GM12875 (cell line): ENCODE data around the gene SMIM38.
A peak's percentile ranks its signal among the peaks of the same experiment; 100 is the strongest.

Experiments
- H3K4me3 ChIP-seq: one replicate; pipeline ENCODE4 v1.5.1; 2011; ENCODE audit warnings: low read depth, low read length, control low read depth
- TF ChIP-seq, protein P1 (sequence below): IDR thresholded peaks from 2 replicates; pipeline ENCODE4 v1.5.1; 2011; ENCODE audit warnings: low read depth, mild to moderate bottlenecking, control low read depth, inconsistent platforms, low read length, moderate library complexity, borderline replicate concordance; ENCODE audit not compliant: insufficient read depth

SMIM38 gene

DNA sequence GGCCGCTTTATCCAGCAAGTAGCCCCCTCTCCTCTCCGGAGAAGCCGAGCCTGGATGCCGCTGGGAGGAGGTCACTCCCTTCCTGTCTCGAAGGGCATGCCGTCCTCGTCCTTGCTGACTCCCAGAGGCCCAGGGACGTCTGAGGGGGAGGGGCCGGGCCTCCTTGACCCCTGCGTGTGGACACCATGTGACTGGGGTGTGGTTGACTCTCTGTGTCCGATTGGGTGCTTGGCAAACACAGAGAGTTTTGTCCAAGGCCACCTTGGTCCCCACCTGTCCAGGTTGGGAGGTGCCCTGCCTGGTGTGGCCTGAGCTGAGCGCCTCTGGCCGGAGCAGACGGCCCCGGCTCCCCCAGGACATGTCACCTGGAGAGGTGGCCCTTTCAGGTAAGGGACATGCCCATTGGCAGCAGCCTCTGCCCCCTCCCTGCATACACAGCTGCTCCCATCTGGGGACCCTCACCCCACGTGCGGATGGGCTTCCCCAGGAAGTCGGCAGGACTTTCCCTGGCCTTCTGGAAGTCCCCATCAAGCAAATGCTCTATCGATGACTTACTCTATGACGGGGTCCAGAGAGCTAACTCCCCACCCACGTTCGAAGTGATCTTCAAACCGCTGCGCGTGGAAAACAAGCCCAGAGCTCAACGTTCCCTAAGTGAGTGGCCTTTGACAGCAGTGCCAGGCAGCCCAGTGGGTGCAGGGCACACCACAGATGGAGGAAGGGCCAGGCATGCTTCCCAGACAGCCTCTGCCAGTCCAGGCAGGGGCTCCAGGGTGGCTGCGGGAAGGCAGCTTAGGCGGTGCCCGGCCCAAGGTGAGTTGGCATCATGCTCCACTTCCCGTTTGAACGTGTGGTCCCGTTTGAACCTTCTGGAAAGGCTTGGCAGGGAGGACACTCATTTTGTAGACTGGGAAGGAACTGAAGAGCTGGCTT lies at the start of gene SMIM38:
Gene SMIM38, plus strand, starts transcription at position 634 of the 933 bp plus-strand sequence. CDS start 1,912 bp downstream, outside the sequence.
- peak within 1 kb of the TSS; percentile 35 for H3K4me3 ChIP-seq
- TF ChIP-seq, protein P1, sequence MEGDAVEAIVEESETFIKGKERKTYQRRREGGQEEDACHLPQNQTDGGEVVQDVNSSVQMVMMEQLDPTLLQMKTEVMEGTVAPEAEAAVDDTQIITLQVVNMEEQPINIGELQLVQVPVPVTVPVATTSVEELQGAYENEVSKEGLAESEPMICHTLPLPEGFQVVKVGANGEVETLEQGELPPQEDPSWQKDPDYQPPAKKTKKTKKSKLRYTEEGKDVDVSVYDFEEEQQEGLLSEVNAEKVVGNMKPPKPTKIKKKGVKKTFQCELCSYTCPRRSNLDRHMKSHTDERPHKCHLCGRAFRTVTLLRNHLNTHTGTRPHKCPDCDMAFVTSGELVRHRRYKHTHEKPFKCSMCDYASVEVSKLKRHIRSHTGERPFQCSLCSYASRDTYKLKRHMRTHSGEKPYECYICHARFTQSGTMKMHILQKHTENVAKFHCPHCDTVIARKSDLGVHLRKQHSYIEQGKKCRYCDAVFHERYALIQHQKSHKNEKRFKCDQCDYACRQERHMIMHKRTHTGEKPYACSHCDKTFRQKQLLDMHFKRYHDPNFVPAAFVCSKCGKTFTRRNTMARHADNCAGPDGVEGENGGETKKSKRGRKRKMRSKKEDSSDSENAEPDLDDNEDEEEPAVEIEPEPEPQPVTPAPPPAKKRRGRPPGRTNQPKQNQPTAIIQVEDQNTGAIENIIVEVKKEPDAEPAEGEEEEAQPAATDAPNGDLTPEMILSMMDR: no peak

DNA sequence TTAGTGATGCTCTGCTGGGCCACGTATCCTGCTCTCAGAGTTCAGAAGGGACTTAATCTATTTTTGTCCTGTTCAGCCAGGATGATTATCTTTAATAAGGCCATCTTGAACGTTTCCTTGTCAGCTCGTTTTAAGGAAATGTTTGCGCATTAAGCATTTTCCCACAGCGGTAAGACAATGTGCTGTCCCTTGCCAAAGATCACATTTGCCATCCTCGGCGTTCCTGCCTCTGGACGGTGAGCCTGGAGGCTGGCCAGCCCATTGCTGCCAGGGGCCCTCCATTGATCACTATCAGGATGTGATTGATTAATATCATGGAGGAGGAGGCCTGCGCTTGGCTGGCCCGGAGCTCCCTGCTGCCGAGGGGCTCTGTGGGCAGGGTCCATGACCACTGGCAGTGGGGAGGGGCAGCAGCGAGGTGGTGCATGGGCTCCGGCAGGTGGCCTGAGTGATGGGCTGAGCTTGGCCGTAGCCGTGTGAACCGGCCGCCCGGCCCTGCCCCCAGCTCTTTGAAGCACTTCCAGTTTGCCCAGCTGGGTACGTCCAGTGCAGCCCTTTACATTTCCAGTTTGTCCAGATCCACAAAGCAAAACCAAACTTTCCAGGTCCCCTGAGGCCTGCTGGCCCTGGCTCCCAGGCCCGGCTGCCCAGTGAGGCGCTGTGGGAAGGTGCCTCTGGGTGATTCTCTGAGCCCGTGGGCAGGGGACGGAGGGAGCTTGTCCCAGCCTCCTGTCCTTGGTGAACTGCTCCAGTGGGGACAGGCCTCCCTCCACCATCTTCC lies 49.5 kb upstream of the SMIM38 start:
- no peak overlapping the region for H3K4me3 ChIP-seq
- TF ChIP-seq, protein P1: no peak

DNA sequence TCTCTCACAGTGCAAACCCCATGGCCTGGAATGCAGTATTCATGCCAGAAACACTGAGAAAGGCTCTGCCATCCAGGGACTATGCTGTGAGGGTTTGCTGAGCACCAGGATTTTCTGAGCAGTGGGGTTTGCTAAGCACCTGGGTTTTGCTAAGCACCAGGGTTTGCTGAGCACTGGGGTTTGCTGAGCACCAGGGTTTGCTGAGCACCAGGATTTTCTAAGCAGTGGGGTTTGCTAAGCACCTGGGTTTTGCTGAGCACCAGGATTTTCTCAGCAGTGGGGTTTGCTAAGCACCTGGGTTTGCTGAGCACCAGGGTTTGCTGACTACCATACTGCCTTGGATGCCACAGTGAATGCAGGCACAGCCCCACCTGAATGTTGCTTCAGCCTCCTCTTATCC lies 48.3 kb upstream of the SMIM38 start:
- no peak overlapping the region for H3K4me3 ChIP-seq
- TF ChIP-seq, protein P1: no peak

DNA sequence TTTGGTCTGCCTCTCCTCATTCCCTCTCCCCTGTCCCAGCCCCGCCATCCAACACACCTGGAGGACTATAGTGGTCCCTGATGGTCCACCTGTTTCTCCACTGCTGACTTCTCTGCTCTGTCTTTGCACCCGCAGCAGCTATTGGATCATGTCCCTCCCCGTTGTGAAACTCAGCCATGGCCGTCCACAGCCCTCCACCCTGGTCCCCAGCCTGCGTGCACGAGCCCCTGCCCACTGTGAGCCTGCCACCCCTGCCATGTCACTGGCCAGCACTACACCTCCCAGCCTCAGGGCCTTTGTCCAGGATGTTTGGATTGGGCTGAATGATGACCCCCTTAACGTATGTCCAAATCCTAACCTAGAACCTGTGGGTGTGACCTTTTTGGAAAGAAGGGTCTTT lies 47.7 kb upstream of the SMIM38 start:
- H3K4me3 ChIP-seq: no peak overlapping the region
- TF ChIP-seq, protein P1: no peak

DNA sequence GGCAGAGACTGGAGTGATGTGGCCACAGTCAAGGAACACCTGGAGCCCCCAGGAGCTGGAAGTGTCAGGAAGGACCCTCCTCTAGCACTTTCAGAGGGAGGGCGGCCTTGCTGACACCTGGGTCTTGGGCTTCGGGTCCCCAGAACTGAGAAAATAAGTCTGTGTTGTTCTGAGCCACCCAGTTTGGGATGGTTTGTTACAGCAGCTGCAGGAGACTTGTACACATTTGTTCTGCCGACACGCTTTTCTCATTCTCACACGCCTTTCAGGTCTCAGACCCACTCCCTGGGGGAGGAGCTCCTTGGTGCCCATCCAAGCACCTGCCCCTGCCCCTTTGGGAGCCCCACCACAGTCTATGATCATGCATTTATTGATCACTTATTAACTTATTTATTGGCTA lies 47.2 kb upstream of the SMIM38 start:
- TF ChIP-seq, protein P1: no peak

DNA sequence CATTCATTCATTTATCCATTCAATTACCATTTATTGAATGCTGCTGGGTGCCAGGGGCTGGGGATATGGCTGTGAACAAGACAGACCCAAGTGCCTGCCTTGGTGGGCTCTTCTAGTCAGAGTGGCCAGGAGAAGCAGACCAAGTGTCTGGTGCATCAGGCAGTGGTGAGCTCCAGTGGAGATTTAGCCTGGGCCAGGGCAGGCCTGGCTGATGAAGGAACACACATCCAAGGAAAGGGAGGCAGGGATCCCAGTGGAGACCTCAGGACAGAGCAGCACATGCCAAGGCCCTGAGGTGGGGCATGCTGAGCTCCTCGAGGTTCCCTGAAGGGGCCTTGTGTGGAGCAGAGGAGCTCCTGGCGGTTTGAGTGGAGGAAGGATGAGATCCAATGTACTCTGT lies 46.6 kb upstream of the SMIM38 start:
- TF ChIP-seq, protein P1: no peak
- H3K4me3 ChIP-seq: no peak overlapping the region

More for the DNA sequence above, 47.2 kb upstream of the SMIM38 start:
- no peak overlapping the region for H3K4me3 ChIP-seq

DNA sequence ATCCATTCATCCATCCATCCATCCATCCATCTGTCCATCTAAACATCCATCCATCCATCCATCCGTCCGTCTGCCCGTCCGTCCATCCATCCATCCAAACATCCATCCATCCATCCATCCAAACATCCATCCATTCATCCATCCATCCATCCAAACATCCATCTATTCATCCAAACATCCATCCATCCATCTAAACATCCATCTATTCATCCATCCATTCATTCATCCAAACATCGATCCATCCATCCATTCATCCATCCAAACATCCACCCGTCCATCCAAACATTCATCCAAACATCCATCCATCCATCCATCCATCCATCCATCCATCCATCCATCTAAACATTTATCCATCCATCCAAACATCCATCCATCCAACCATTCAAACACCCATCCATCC lies 45.3 kb upstream of the SMIM38 start:
- no peak overlapping the region for H3K4me3 ChIP-seq
- TF ChIP-seq, protein P1: no peak
